ENCODE data around the gene BTBD2. TPM values are rescaled to one million over a fixed set of nuclear protein-coding genes. Genes with fewer than 3 reads are reported as not detected.

Gene BTBD2
- total RNA-seq, 1 experiment from 2014 or later: 110 TPM

- no peak overlapping the region for H2BK12ac ChIP-seq (ENCODE audit: insufficient read length, low read depth, low read length)
- peaks cover 14% of the 10 kb centered on the region; the same call in 1 of the 2 replicates for H3K79me2 ChIP-seq (ENCODE audit: insufficient read depth, low read length)
- H2BK20ac ChIP-seq (ENCODE audit: low read depth, low read length, poor library complexity, severe bottlenecking): no peak overlapping the region
- H4K91ac ChIP-seq (ENCODE audit: insufficient read length, low read depth, low read length): no peak overlapping the region
- no peaks in the 10 kb centered on the region for H3K23me2 ChIP-seq (ENCODE audit: insufficient read length, low read depth, low read length, poor library complexity, severe bottlenecking)
- H2BK5ac ChIP-seq (ENCODE audit: insufficient read length, low read length): no peak overlapping the region
- H3K79me1 ChIP-seq (ENCODE audit: insufficient read depth, low read depth, low read length, poor library complexity, severe bottlenecking): peaks cover 6% of the 10 kb centered on the region
- no peak overlapping the region for H3K4ac ChIP-seq (ENCODE audit: low read depth, low read length)
- no peaks in the 10 kb centered on the region for H3K9me3 ChIP-seq (ENCODE audit: control insufficient read depth, low read depth, low read length)
- Mint-ChIP-seq H3K27me3 (ENCODE audit: low read depth) (no peaks in the 10 kb centered on the region), H3K36me3 (ENCODE audit: insufficient read depth in 1 of 3, low read depth in 3 of 3) (peaks cover 1 to 13% (median 13%) of the 10 kb centered on the region in 3 experiments; a peak in 4 of 7 replicates), H3K4me3 (no peak overlapping the region), H3K27ac (peak overlapping the region in 1 of 3 experiments; percentile 36; a peak in 1 of 7 replicates), H3K9me3 (no peaks in the 10 kb centered on the region), H3K4me1 (peaks cover 3 to 9% of the 10 kb centered on the region in 2 experiments; a peak in 3 of 4 replicates)
- no peak overlapping the region for H3K56ac ChIP-seq (ENCODE audit: insufficient read length, low read depth, low read length)
- H2BK120ac ChIP-seq (ENCODE audit: low read depth, low read length, poor library complexity, severe bottlenecking): no peak overlapping the region
- no peak overlapping the region for H4K8ac ChIP-seq (replicated peaks; ENCODE audit: insufficient read length, low read depth, low read length)
- no peak overlapping the region for H4K5ac ChIP-seq (ENCODE audit: insufficient read length, low read depth, low read length)
- TF ChIP-seq, protein P1, sequence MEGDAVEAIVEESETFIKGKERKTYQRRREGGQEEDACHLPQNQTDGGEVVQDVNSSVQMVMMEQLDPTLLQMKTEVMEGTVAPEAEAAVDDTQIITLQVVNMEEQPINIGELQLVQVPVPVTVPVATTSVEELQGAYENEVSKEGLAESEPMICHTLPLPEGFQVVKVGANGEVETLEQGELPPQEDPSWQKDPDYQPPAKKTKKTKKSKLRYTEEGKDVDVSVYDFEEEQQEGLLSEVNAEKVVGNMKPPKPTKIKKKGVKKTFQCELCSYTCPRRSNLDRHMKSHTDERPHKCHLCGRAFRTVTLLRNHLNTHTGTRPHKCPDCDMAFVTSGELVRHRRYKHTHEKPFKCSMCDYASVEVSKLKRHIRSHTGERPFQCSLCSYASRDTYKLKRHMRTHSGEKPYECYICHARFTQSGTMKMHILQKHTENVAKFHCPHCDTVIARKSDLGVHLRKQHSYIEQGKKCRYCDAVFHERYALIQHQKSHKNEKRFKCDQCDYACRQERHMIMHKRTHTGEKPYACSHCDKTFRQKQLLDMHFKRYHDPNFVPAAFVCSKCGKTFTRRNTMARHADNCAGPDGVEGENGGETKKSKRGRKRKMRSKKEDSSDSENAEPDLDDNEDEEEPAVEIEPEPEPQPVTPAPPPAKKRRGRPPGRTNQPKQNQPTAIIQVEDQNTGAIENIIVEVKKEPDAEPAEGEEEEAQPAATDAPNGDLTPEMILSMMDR (conservative IDR thresholded peaks at IDR 0.05): no peak
- no peak overlapping the region for H2BK15ac ChIP-seq (ENCODE audit: low read depth, low read length)
- H3K4me2 ChIP-seq (ENCODE audit: insufficient read depth, insufficient read length, low read length): no peak overlapping the region
- H3K27ac ChIP-seq (ENCODE audit: insufficient read length, low read depth, low read length): no peak overlapping the region
- H3K14ac ChIP-seq (ENCODE audit: insufficient read depth, low read length): no peak overlapping the region
- H2AK5ac ChIP-seq (ENCODE audit: insufficient read length, low read length): no peak overlapping the region
- H3K27me3 ChIP-seq (ENCODE audit: insufficient read depth, low read length): no peaks in the 10 kb centered on the region
- WGBS (ENCODE audit: extremely low coverage, insufficient read length, low lambda C conversion rate): no CpG with 5 or more reads among the region's 42 CpGs
- H3K18ac ChIP-seq (ENCODE audit: insufficient read length, low read depth, low read length): no peak overlapping the region
- H2AFZ ChIP-seq (ENCODE audit: low read length): no peak overlapping the region
- H3K9ac ChIP-seq (ENCODE audit: extremely low read depth, insufficient read length, low read length): no peak overlapping the region
- H4K20me1 ChIP-seq (ENCODE audit: control insufficient read depth, insufficient read depth, insufficient read length): peaks cover 2% of the 10 kb centered on the region
- DNase-seq: no peak
- H3K4me1 ChIP-seq (ENCODE audit: insufficient read depth, low read length): no peaks in the 10 kb centered on the region
- H3T11ph ChIP-seq (ENCODE audit: low read length): no peak overlapping the region
- no peak overlapping the region for H3K23ac ChIP-seq (ENCODE audit: insufficient read length, low read depth, low read length)
Measured at GRCh38 chr19:1961000-1961883, 54.3 kb downstream of the BTBD2 start.
